ENCODE results near the gene BLTP3B. TPM values are rescaled to one million over a fixed set of nuclear protein-coding genes. Genes with fewer than 3 reads are reported as not detected.

The BLTP3B gene, protein sequence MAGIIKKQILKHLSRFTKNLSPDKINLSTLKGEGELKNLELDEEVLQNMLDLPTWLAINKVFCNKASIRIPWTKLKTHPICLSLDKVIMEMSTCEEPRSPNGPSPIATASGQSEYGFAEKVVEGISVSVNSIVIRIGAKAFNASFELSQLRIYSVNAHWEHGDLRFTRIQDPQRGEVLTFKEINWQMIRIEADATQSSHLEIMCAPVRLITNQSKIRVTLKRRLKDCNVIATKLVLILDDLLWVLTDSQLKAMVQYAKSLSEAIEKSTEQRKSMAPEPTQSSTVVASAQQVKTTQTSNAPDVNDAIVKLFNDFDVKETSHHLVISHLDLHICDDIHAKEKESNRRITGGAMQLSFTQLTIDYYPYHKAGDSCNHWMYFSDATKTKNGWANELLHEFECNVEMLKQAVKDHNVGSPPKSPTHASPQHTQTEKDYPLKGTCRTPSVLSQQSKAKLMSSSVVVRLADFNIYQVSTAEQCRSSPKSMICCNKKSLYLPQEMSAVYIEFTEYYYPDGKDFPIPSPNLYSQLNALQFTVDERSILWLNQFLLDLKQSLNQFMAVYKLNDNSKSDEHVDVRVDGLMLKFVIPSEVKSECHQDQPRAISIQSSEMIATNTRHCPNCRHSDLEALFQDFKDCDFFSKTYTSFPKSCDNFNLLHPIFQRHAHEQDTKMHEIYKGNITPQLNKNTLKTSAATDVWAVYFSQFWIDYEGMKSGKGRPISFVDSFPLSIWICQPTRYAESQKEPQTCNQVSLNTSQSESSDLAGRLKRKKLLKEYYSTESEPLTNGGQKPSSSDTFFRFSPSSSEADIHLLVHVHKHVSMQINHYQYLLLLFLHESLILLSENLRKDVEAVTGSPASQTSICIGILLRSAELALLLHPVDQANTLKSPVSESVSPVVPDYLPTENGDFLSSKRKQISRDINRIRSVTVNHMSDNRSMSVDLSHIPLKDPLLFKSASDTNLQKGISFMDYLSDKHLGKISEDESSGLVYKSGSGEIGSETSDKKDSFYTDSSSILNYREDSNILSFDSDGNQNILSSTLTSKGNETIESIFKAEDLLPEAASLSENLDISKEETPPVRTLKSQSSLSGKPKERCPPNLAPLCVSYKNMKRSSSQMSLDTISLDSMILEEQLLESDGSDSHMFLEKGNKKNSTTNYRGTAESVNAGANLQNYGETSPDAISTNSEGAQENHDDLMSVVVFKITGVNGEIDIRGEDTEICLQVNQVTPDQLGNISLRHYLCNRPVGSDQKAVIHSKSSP (N-terminal part only)
- total RNA-seq = 16.3 and 19.1 TPM in 2 replicates

DNA sequence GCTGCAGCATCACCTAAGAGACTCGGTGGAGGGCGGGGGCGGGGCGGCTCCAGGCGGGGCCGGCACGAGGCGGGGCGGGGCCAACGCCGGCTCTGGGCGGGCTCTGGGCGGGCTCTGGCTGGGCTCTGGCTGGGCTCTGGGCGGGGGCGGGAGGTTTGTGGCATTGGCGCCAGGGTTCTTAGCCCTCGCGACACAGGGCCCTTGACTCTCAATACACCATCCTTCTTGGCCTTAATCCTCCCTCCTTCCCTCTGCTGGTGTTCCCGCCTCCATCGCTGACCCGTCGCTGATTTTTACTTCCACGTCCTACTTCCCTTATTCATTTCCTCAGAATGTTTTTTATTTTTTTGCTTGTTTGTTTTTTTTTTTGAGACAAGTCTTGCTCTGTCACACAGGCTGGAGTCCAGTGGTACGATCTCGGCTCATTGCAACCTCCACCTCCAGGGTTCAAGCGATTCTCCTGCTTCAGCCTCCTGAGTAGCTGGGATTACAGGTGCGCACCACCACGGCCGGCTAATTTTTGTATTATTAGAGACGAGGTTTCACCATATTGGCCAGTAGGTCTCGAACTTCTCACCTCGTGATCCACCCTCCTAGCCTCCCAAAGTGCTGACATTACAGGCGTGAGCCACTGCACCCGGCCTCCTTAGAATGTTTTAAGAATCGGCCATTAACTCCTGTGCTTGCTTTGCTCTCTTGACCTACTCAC, at the start of gene BLTP3B:
TSS of gene BLTP3B (minus strand) at position 24 of the 709 bp plus-strand sequence. CDS start 239 bp downstream, outside the sequence.

Other genes with a start within 250 kb of the BLTP3B start
- gene ANKS1B, start 157.9 kb downstream of the BLTP3B start, total RNA-seq = 0.32 TPM in 1 of 2 replicates, not detected in the other
- gene ACTR6, start 57.9 kb upstream of the BLTP3B start, total RNA-seq = 19.9 and 37.4 TPM in 2 replicates
- 1.2 and 6.9 TPM in 2 replicates for gene DEPDC4, start 124.2 kb upstream of the BLTP3B start, total RNA-seq
- gene SCYL2, start 124.3 kb upstream of the BLTP3B start, total RNA-seq = 23.3 and 28.2 TPM in 2 replicates
- gene SLC17A8, start 214.2 kb upstream of the BLTP3B start, total RNA-seq = not detected in 2 replicates

Measured in epithelial cell of alveolus of lung (primary cell).